HG02885 (cell line): Measurements from ENCODE around the gene S100A6.
"Not testable (repeated sequence)": the region's sequence is repeated elsewhere in the genome, so short reads cannot be mapped to it uniquely, and the experiment has no call there.

Experiments
- ATAC-seq: cut with Tn5 transposase; IDR thresholded peaks from one replicate; pipeline ENCODE4 v1.9.1; 2021; ENCODE audit warnings: mild to moderate bottlenecking; ENCODE audit not compliant: unreplicated experiment, poor library complexity

The S100A6 gene

GRCh38 chr1:153533689-153534201, 2.0 kb downstream of the S100A6 start:
- ATAC-seq = no peak

GRCh38 chr1:153532769-153533599, 2.8 kb downstream of the S100A6 start:
- ATAC-seq = no peak

GRCh38 chr1:153532181-153532580, 3.6 kb downstream of the S100A6 start:
- no peak for ATAC-seq

- ATAC-seq = no peak
Measured at GRCh38 chr1:153531638-153532037, 4.2 kb downstream of the S100A6 start.

- ATAC-seq = no peak
Measured at GRCh38 chr1:153527683-153528040, 8.1 kb downstream of the S100A6 start.

- ATAC-seq = no peak
Measured at GRCh38 chr1:153527023-153527682, 8.6 kb downstream of the S100A6 start.

GRCh38 chr1:153526132-153526543, 9.7 kb downstream of the S100A6 start:
- no peak for ATAC-seq

GRCh38 chr1:153525088-153525728, 10.6 kb downstream of the S100A6 start:
- ATAC-seq = no peak

- not testable (repeated sequence) for ATAC-seq
Measured at GRCh38 chr1:153522353-153523048, 13.3 kb downstream of the S100A6 start.

- ATAC-seq = not testable (repeated sequence)
Measured at GRCh38 chr1:153521808-153522207, 14.0 kb downstream of the S100A6 start.

- no peak for ATAC-seq
Measured at GRCh38 chr1:153520818-153521476, 14.8 kb downstream of the S100A6 start.

- not testable (repeated sequence) for ATAC-seq
Measured at GRCh38 chr1:153520137-153520691, 15.6 kb downstream of the S100A6 start.

GRCh38 chr1:153519242-153519641, 16.5 kb downstream of the S100A6 start:
- no peak for ATAC-seq

GRCh38 chr1:153515504-153516394, 20.0 kb downstream of the S100A6 start:
- no peak for ATAC-seq

GRCh38 chr1:153513666-153514065, 22.1 kb downstream of the S100A6 start:
- no peak for ATAC-seq

GRCh38 chr1:153513023-153513422, 22.8 kb downstream of the S100A6 start:
- no peak for ATAC-seq

- ATAC-seq = no peak
Measured at GRCh38 chr1:153510984-153511410, 24.8 kb downstream of the S100A6 start.

GRCh38 chr1:153509729-153510354, 25.9 kb downstream of the S100A6 start:
- no peak for ATAC-seq
